ENCODE data around the gene ALOXE3. TPM values are rescaled to one million over a fixed set of nuclear protein-coding genes. Genes with fewer than 3 reads are reported as not detected.

ALOXE3 gene
- total and polyA plus RNA-seq, 5 donors from 2014 or later: 0.15 to 0.51 (median 0.30) TPM; not detected in 1

GRCh38 chr17:8126491-8127066, 8.3 kb upstream of the ALOXE3 start:
- Mint-ChIP-seq H3K27me3 (peaks cover 61% of the 10 kb centered on the region), H3K4me1 (peaks cover 17 to 53% (median 38%) of the 10 kb centered on the region in 4 donors)
- peaks cover 7% of the 10 kb centered on the region for H3K27me3 ChIP-seq (ENCODE audit: control insufficient read depth, insufficient read depth, low read length)

GRCh38 chr17:8125947-8126490, 7.7 kb upstream of the ALOXE3 start:
- no peaks in the 10 kb centered on the region for H3K36me3 Mint-ChIP-seq
- no peak overlapping the region for H3K27ac ChIP-seq (ENCODE audit: insufficient read depth, low read length, poor library complexity, severe bottlenecking)
- H3K27me3 Mint-ChIP-seq: peaks cover 64% of the 10 kb centered on the region
- H3K4me1 ChIP-seq (ENCODE audit: control insufficient read depth, insufficient read depth, low read length, poor library complexity, severe bottlenecking): peaks cover 63% of the 10 kb centered on the region
- ATAC-seq (ENCODE audit: low read depth in 2 of 2) (peak in 1 of 2 donors; percentile 7), DNase-seq (peak in 1 of 3 donors; percentile 28)
- peaks cover 0 to 17% (median 0%) of the 10 kb centered on the region in 7 donors for H3K9me3 Mint-ChIP-seq
- peak overlapping the region; percentile 89 to 98 (median 93) for H3K4me3 Mint-ChIP-seq
- no peaks in the 10 kb centered on the region for H3K36me3 ChIP-seq (ENCODE audit: control insufficient read depth, insufficient read depth, low read length)
- H3K27me3 ChIP-seq (ENCODE audit: control insufficient read depth, insufficient read depth, low read length): peaks cover 7% of the 10 kb centered on the region
- H3K9me3 ChIP-seq (ENCODE audit: control insufficient read depth in 2 of 2, low read length in 2 of 2): no peaks in the 10 kb centered on the region
- peak overlapping the region; percentile 80 for H3K4me3 ChIP-seq (ENCODE audit: low read depth, low read length)
- peak overlapping the region; percentile 90 to 99 (median 91) for H3K27ac Mint-ChIP-seq
- H3K4me1 Mint-ChIP-seq: peaks cover 17 to 55% (median 41%) of the 10 kb centered on the region in 4 donors

More at GRCh38 chr17:8126491-8127066, 8.3 kb upstream of the ALOXE3 start:
- Mint-ChIP-seq H3K9me3 (peaks cover 0 to 17% (median 0%) of the 10 kb centered on the region in 7 donors), H3K36me3 (no peaks in the 10 kb centered on the region), H3K27ac (peak overlapping the region; percentile 83 to 96 (median 91)), H3K4me3 (peak overlapping the region; percentile 89 to 98 (median 93))
- Histone ChIP-seq H3K4me3 (ENCODE audit: low read depth, low read length) (peak overlapping the region; percentile 80), H3K9me3 (ENCODE audit: control insufficient read depth in 2 of 2, low read length in 2 of 2) (no peaks in the 10 kb centered on the region), H3K27ac (ENCODE audit: insufficient read depth, low read length, poor library complexity, severe bottlenecking) (no peak overlapping the region), H3K36me3 (ENCODE audit: control insufficient read depth, insufficient read depth, low read length) (no peaks in the 10 kb centered on the region), H3K4me1 (ENCODE audit: control insufficient read depth, insufficient read depth, low read length, poor library complexity, severe bottlenecking) (peaks cover 57% of the 10 kb centered on the region)
- DNase-seq (peak in 2 of 3 donors; percentile 43 to 53), ATAC-seq (ENCODE audit: low read depth in 2 of 2) (peak; percentile 19 to 20)

GRCh38 chr17:8125154-8125946, 7.0 kb upstream of the ALOXE3 start:
- H3K4me1 ChIP-seq (ENCODE audit: control insufficient read depth, insufficient read depth, low read length, poor library complexity, severe bottlenecking): peaks cover 69% of the 10 kb centered on the region
- ATAC-seq (ENCODE audit: low read depth in 2 of 2): peak; percentile 50
- H3K27ac ChIP-seq (ENCODE audit: insufficient read depth, low read length, poor library complexity, severe bottlenecking): no peak overlapping the region
- Mint-ChIP-seq H3K36me3 (no peaks in the 10 kb centered on the region), H3K4me1 (peaks cover 20 to 62% (median 47%) of the 10 kb centered on the region in 4 donors), H3K4me3 (peak overlapping the region; percentile 89 to 98 (median 93)), H3K9me3 (peaks cover 0 to 17% (median 0%) of the 10 kb centered on the region in 7 donors), H3K27ac (peak overlapping the region; percentile 91 to 99 (median 93)), H3K27me3 (peaks cover 70% of the 10 kb centered on the region)
- peak; percentile 78 to 87 (median 78) for DNase-seq
- no peaks in the 10 kb centered on the region for H3K9me3 ChIP-seq (ENCODE audit: control insufficient read depth in 2 of 2, low read length in 2 of 2)
- H3K36me3 ChIP-seq (ENCODE audit: control insufficient read depth, insufficient read depth, low read length): no peaks in the 10 kb centered on the region
- peaks cover 7% of the 10 kb centered on the region for H3K27me3 ChIP-seq (ENCODE audit: control insufficient read depth, insufficient read depth, low read length)
- peak overlapping the region; percentile 80 for H3K4me3 ChIP-seq (ENCODE audit: low read depth, low read length)

- Histone ChIP-seq H3K27ac (ENCODE audit: insufficient read depth, low read length, poor library complexity, severe bottlenecking) (no peak overlapping the region), H3K4me3 (ENCODE audit: low read depth, low read length) (peak overlapping the region; percentile 75), H3K27me3 (ENCODE audit: control insufficient read depth, insufficient read depth, low read length) (peaks cover 7% of the 10 kb centered on the region), H3K4me1 (ENCODE audit: control insufficient read depth, insufficient read depth, low read length, poor library complexity, severe bottlenecking) (peaks cover 72% of the 10 kb centered on the region), H3K9me3 (ENCODE audit: control insufficient read depth in 2 of 2, low read length in 2 of 2) (no peaks in the 10 kb centered on the region), H3K36me3 (ENCODE audit: control insufficient read depth, insufficient read depth, low read length) (no peaks in the 10 kb centered on the region)
- no peak for ATAC-seq (ENCODE audit: low read depth in 2 of 2)
- Mint-ChIP-seq H3K4me3 (peak overlapping the region; percentile 89 to 98 (median 93)), H3K4me1 (peaks cover 28 to 70% (median 52%) of the 10 kb centered on the region in 4 donors), H3K27me3 (peaks cover 70% of the 10 kb centered on the region), H3K36me3 (peaks cover 1% of the 10 kb centered on the region), H3K27ac (peak overlapping the region; percentile 91 to 99 (median 93)), H3K9me3 (peaks cover 0 to 19% (median 0%) of the 10 kb centered on the region in 7 donors)
- DNase-seq: peak in 1 of 3 donors; percentile 30
These were observed 6.2 kb upstream of the ALOXE3 start for GRCh38 chr17:8124350-8125153.

GRCh38 chr17:8123695-8124349, 5.5 kb upstream of the ALOXE3 start, which contains the start of gene HES7:
Gene HES7, minus strand, starts transcription at chr17:8124106. Its CDS starts 22 bp downstream, at chr17:8124084.
- H3K4me3 ChIP-seq (ENCODE audit: low read depth, low read length): peak within 1 kb of the TSS; percentile 75
- DNase-seq (no peak), ATAC-seq (ENCODE audit: low read depth in 2 of 2) (no peak)
- Mint-ChIP-seq H3K27me3 (peaks cover 73% of the 10 kb centered on the region), H3K4me1 (peaks cover 34 to 75% (median 57%) of the 10 kb centered on the region in 4 donors), H3K27ac (peak within 1 kb of the TSS; percentile 91 to 99 (median 93)), H3K4me3 (peak within 1 kb of the TSS; percentile 89 to 98 (median 93)), H3K9me3 (peaks cover 0 to 21% (median 0%) of the 10 kb centered on the region in 7 donors), H3K36me3 (peaks cover 6% of the 10 kb centered on the region)
- H3K27ac ChIP-seq (ENCODE audit: insufficient read depth, low read length, poor library complexity, severe bottlenecking): no peak within 1 kb of the TSS
- H3K27me3 ChIP-seq (ENCODE audit: control insufficient read depth, insufficient read depth, low read length): peaks cover 7% of the 10 kb centered on the region
- no peaks in the 10 kb centered on the region for H3K9me3 ChIP-seq (ENCODE audit: control insufficient read depth in 2 of 2, low read length in 2 of 2)
- H3K4me1 ChIP-seq (ENCODE audit: control insufficient read depth, insufficient read depth, low read length, poor library complexity, severe bottlenecking): peaks cover 75% of the 10 kb centered on the region
- H3K36me3 ChIP-seq (ENCODE audit: control insufficient read depth, insufficient read depth, low read length): no peaks in the 10 kb centered on the region

- H3K27me3 ChIP-seq (ENCODE audit: control insufficient read depth, insufficient read depth, low read length): peaks cover 7% of the 10 kb centered on the region
- H3K4me3 ChIP-seq (ENCODE audit: low read depth, low read length): peak overlapping the region; percentile 51
- peak in 2 of 3 donors; percentile 54 to 61 for DNase-seq
- Mint-ChIP-seq H3K27me3 (peaks cover 76% of the 10 kb centered on the region), H3K9me3 (peaks cover 0 to 23% (median 0%) of the 10 kb centered on the region in 7 donors), H3K4me1 (peaks cover 34 to 82% (median 64%) of the 10 kb centered on the region in 4 donors), H3K27ac (peak overlapping the region in 2 of 3 donors; percentile 67 to 93), H3K36me3 (peaks cover 7% of the 10 kb centered on the region), H3K4me3 (peak overlapping the region; percentile 89 to 98 (median 93))
- no peak overlapping the region for H3K27ac ChIP-seq (ENCODE audit: insufficient read depth, low read length, poor library complexity, severe bottlenecking)
- H3K9me3 ChIP-seq (ENCODE audit: control insufficient read depth in 2 of 2, low read length in 2 of 2): no peaks in the 10 kb centered on the region
- H3K36me3 ChIP-seq (ENCODE audit: control insufficient read depth, insufficient read depth, low read length): no peaks in the 10 kb centered on the region
- no peak for ATAC-seq (ENCODE audit: low read depth in 2 of 2)
- peaks cover 82% of the 10 kb centered on the region for H3K4me1 ChIP-seq (ENCODE audit: control insufficient read depth, insufficient read depth, low read length, poor library complexity, severe bottlenecking)
These were observed 4.8 kb upstream of the ALOXE3 start for GRCh38 chr17:8122924-8123694.

All from CD4-positive, CD25-positive, alpha-beta regulatory T cell (primary cell).